ENCODE results near the gene UBE2V1.

DNA sequence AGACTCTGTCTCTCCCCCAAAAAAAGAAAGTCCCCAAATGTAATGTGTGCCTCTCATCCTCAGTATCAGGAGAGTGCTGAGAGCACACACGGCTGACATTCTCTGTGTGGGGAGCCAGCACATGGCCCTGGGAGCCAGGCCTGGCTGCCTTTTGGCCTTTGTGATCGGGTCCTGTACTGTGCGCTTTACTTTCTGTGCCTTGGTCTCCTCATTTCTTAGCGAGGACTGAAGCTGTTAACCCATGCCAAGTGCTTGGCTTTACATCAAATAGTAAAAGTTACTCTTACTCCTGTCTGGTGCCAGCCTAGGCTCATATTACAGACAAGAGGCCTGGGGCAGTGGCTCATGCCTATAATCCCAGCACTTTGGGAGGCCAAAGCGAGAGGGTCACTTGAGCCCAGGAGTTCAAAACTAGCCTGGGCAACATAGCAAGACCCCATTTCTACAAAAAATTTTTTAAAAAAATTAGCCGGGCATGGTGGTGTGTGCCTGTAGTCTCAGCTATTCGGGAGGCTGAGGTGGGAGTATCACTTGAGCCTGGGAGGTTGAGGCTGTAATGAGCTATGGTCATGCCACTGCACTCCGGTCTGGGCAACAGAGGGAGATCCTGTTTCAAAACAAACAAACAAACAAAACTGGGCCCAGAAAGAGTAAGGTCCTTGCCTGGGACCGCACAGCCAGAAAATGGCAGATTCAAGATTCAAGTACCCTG lies 79.8 kb downstream of the UBE2V1 start:
- TF ChIP-seq GATA3 (IDR thresholded peaks at IDR 0.05; ENCODE audit: low read depth, low read length) = no peak
- no peak for TF ChIP-seq GATA2 (IDR thresholded peaks at IDR 0.05; ENCODE audit: low read depth, low read length)

Data from SH-SY5Y (cell line).